HG03558 (cell line): Measurements from ENCODE around the gene CDKN2B-AS1.
"Not testable (repeated sequence)": the region's sequence is repeated elsewhere in the genome, so short reads cannot be mapped to it uniquely, and the experiment has no call there.

Experiments
- ATAC-seq: cut with Tn5 transposase; IDR thresholded peaks from one replicate; pipeline ENCODE4 v1.9.1; 2021; ENCODE audit warnings: moderate number of reproducible peaks; ENCODE audit not compliant: unreplicated experiment; ENCODE audit errors: extremely low read depth

CDKN2B-AS1 gene

GRCh38 chr9:22040760-22041159 is 46.2 kb downstream of the CDKN2B-AS1 start:
- ATAC-seq = no peak

- no peak for ATAC-seq
Observed at GRCh38 chr9:22041344-22041743, 46.8 kb downstream of the CDKN2B-AS1 start.

GRCh38 chr9:22041775-22042174 is 47.2 kb downstream of the CDKN2B-AS1 start:
- no peak for ATAC-seq

- no peak for ATAC-seq
Observed at GRCh38 chr9:22043928-22044327, 49.3 kb downstream of the CDKN2B-AS1 start.

GRCh38 chr9:22044583-22044982 is 50.0 kb downstream of the CDKN2B-AS1 start:
- no peak for ATAC-seq

GRCh38 chr9:22045423-22045822 is 50.8 kb downstream of the CDKN2B-AS1 start:
- no peak for ATAC-seq

GRCh38 chr9:22046243-22046885 is 51.8 kb downstream of the CDKN2B-AS1 start:
- no peak for ATAC-seq

- ATAC-seq = no peak
Observed at GRCh38 chr9:22047596-22047995, 53.0 kb downstream of the CDKN2B-AS1 start.

- ATAC-seq = no peak
Observed at GRCh38 chr9:22049411-22049810, 54.8 kb downstream of the CDKN2B-AS1 start.

- ATAC-seq = no peak
Observed at GRCh38 chr9:22050924-22051323, 56.3 kb downstream of the CDKN2B-AS1 start.

- ATAC-seq = no peak
Observed at GRCh38 chr9:22052376-22052945, 57.9 kb downstream of the CDKN2B-AS1 start.

- no peak for ATAC-seq
Observed at GRCh38 chr9:22053178-22053577, 58.6 kb downstream of the CDKN2B-AS1 start.

GRCh38 chr9:22054076-22054475 is 59.5 kb downstream of the CDKN2B-AS1 start:
- no peak for ATAC-seq

GRCh38 chr9:22054529-22054928 is 59.9 kb downstream of the CDKN2B-AS1 start:
- ATAC-seq = no peak

GRCh38 chr9:22055090-22055489 is 60.5 kb downstream of the CDKN2B-AS1 start:
- ATAC-seq = no peak

GRCh38 chr9:22056402-22056801 is 61.8 kb downstream of the CDKN2B-AS1 start:
- ATAC-seq = no peak

GRCh38 chr9:22057972-22058371 is 63.4 kb downstream of the CDKN2B-AS1 start:
- not testable (repeated sequence) for ATAC-seq

GRCh38 chr9:22060831-22061383 is 66.3 kb downstream of the CDKN2B-AS1 start:
- ATAC-seq = no peak

GRCh38 chr9:22064957-22065356 is 70.4 kb downstream of the CDKN2B-AS1 start:
- ATAC-seq = no peak

- ATAC-seq = no peak
Observed at GRCh38 chr9:22065431-22066200, 71.0 kb downstream of the CDKN2B-AS1 start.

GRCh38 chr9:22067196-22067595 is 72.6 kb downstream of the CDKN2B-AS1 start:
- no peak for ATAC-seq
